Uterus (tissue), 2 donors: ENCODE measurements around the gene LACC1.

Experiments used
- POLR2A ChIP-seq, 2 donors: fragments of 450-650 bp; IDR thresholded peaks; one replicate each; pipeline ENCODE4 v1.6.1; 2016; ENCODE audit warnings: antibody characterized with exemption in 2 of 2, mild to moderate bottlenecking in 1 of 2, moderate library complexity in 1 of 2
- TF ChIP-seq, protein P1 (sequence below), 4 experiments: fragments of 200-600 bp in 2 of 4; fragments of 450-650 bp in 2 of 4; sonication (generic) in 2 of 4; IDR thresholded peaks; one replicate each; pipeline ENCODE4 v1.5.1; 2016 to 2019; ENCODE audit warnings: antibody characterized with exemption in 4 of 4, mild to moderate bottlenecking in 2 of 4, moderate library complexity in 1 of 4

- peak in 1 of 2 donors; percentile 72 for TF ChIP-seq POLR2A (IDR thresholded peaks at IDR 0.05)
- TF ChIP-seq, protein P1, sequence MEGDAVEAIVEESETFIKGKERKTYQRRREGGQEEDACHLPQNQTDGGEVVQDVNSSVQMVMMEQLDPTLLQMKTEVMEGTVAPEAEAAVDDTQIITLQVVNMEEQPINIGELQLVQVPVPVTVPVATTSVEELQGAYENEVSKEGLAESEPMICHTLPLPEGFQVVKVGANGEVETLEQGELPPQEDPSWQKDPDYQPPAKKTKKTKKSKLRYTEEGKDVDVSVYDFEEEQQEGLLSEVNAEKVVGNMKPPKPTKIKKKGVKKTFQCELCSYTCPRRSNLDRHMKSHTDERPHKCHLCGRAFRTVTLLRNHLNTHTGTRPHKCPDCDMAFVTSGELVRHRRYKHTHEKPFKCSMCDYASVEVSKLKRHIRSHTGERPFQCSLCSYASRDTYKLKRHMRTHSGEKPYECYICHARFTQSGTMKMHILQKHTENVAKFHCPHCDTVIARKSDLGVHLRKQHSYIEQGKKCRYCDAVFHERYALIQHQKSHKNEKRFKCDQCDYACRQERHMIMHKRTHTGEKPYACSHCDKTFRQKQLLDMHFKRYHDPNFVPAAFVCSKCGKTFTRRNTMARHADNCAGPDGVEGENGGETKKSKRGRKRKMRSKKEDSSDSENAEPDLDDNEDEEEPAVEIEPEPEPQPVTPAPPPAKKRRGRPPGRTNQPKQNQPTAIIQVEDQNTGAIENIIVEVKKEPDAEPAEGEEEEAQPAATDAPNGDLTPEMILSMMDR (IDR thresholded peaks at IDR 0.05) = peak in 1 of 4 experiments; percentile 4
These were observed 581 bp upstream of the LACC1 start, which contains the start of gene CCDC122 for GRCh38 chr13:43878892-43879754.
